ENCODE data around the gene GMEB2. TPM values are rescaled to one million over a fixed set of nuclear protein-coding genes. Genes with fewer than 3 reads are reported as not detected.
A peak's percentile ranks its signal among the peaks of the same experiment; 100 is the strongest.

GMEB2 gene
- total RNA-seq, 1 donor from 2014 or later: 7.3 TPM

- DNase-seq (ENCODE audit: low read depth in 2 of 2): no peak
Measured at GRCh38 chr20:63590218-63591146, 36.4 kb downstream of the GMEB2 start.

- no peak for DNase-seq (ENCODE audit: low read depth in 2 of 2)
Measured at GRCh38 chr20:63589261-63590217, 37.4 kb downstream of the GMEB2 start.

- DNase-seq (ENCODE audit: low read depth in 2 of 2): no peak
Measured at GRCh38 chr20:63588641-63589041, 38.3 kb downstream of the GMEB2 start.

GRCh38 chr20:63587776-63588591, 38.9 kb downstream of the GMEB2 start:
- DNase-seq (ENCODE audit: low read depth in 2 of 2): peak in 1 of 2 donors; percentile 69

- no peak for DNase-seq (ENCODE audit: low read depth in 2 of 2)
Measured at GRCh38 chr20:63587256-63587655, 39.6 kb downstream of the GMEB2 start.

- no peak for DNase-seq (ENCODE audit: low read depth in 2 of 2)
Measured at GRCh38 chr20:63586797-63587196, 40.1 kb downstream of the GMEB2 start.

- DNase-seq (ENCODE audit: low read depth in 2 of 2): no peak
Measured at GRCh38 chr20:63585616-63586565, 41.0 kb downstream of the GMEB2 start.

GRCh38 chr20:63582382-63583063, 44.4 kb downstream of the GMEB2 start:
- DNase-seq (ENCODE audit: low read depth in 2 of 2): no peak

- DNase-seq (ENCODE audit: low read depth in 2 of 2): peak; percentile 51 to 74
Measured at GRCh38 chr20:63580796-63581461, 46.0 kb downstream of the GMEB2 start.

- DNase-seq (ENCODE audit: low read depth in 2 of 2): no peak
Measured at GRCh38 chr20:63579017-63579694, 47.7 kb downstream of the GMEB2 start.

GRCh38 chr20:63578224-63579016, 48.5 kb downstream of the GMEB2 start:
- DNase-seq (ENCODE audit: low read depth in 2 of 2): no peak

GRCh38 chr20:63577317-63577894, 49.5 kb downstream of the GMEB2 start:
- DNase-seq (ENCODE audit: low read depth in 2 of 2): peak in 1 of 2 donors; percentile 74

- no peak for DNase-seq (ENCODE audit: low read depth in 2 of 2)
Measured at GRCh38 chr20:63576311-63576710, 50.6 kb downstream of the GMEB2 start.

- DNase-seq (ENCODE audit: low read depth in 2 of 2): no peak
Measured at GRCh38 chr20:63574829-63575743, 51.8 kb downstream of the GMEB2 start.

- peak; percentile 67 to 80 for DNase-seq (ENCODE audit: low read depth in 2 of 2)
Measured at GRCh38 chr20:63574156-63574828, 52.6 kb downstream of the GMEB2 start, which contains the start of gene HELZ2. Gene HELZ2 (minus strand): TSS chr20:63574239. CDS start chr20:63572385, 1,854 bp downstream.

Measured in lung microvascular endothelial cell (primary cell).